WERI-Rb-1 (cell line): Measurements from ENCODE around the gene LINC01488.

Source experiments
- DNase-seq: peaks from one replicate; pipeline ENCODE4 v3.0.0-alpha.2; 2020
- H3K27ac ChIP-seq: fragments of 250-450 bp; sonication (Bioruptor Pico); 2 replicates; pipeline ENCODE4 v1.5.1; 2020; ENCODE audit warnings: mild to moderate bottlenecking, moderate library complexity
- H3K27me3 ChIP-seq: fragments of 250-450 bp; sonication (Bioruptor Pico); 2 replicates; pipeline ENCODE4 v1.5.1; 2021; ENCODE audit warnings: mild to moderate bottlenecking, low read depth, moderate library complexity; ENCODE audit not compliant: insufficient read depth, severe bottlenecking
- H3K36me3 ChIP-seq: fragments of 250-450 bp; sonication (Bioruptor Pico); 2 replicates; pipeline ENCODE4 v1.5.1; 2020; ENCODE audit warnings: mild to moderate bottlenecking, moderate library complexity
- H3K4me3 ChIP-seq: 2 replicates; pipeline ENCODE4 v1.5.1; 2011; ENCODE audit warnings: low read depth, mild to moderate bottlenecking, control low read depth, low read length
- H3K9me3 ChIP-seq: fragments of 250-450 bp; sonication (Bioruptor Pico); 2 replicates; pipeline ENCODE4 v1.5.1; 2021; ENCODE audit warnings: mild to moderate bottlenecking, moderate library complexity; ENCODE audit not compliant: severe bottlenecking
- CTCF ChIP-seq: IDR thresholded peaks from 2 replicates; pipeline ENCODE4 v1.5.1; 2011; ENCODE audit warnings: low read depth, mild to moderate bottlenecking, control low read depth, inconsistent platforms, low read length

The LINC01488 gene

GRCh38 chr11:69498614-69499175 is 17.2 kb downstream of the LINC01488 start:
- no peak overlapping the region for H3K4me3 ChIP-seq
- DNase-seq = no peak
- no peaks in the 10 kb centered on the region for H3K9me3 ChIP-seq
- H3K27ac ChIP-seq = no peak overlapping the region
- H3K36me3 ChIP-seq = no peaks in the 10 kb centered on the region
- H3K27me3 ChIP-seq = peaks cover 62% of the 10 kb centered on the region
- TF ChIP-seq CTCF = no peak

- Histone ChIP-seq H3K4me3 (no peak overlapping the region), H3K36me3 (no peaks in the 10 kb centered on the region), H3K27me3 (peaks cover 62% of the 10 kb centered on the region), H3K9me3 (no peaks in the 10 kb centered on the region), H3K27ac (no peak overlapping the region)
- no peak for DNase-seq
- no peak for TF ChIP-seq CTCF
Observed at GRCh38 chr11:69499186-69499917, 17.9 kb downstream of the LINC01488 start.

GRCh38 chr11:69499918-69500284 is 18.4 kb downstream of the LINC01488 start:
- Histone ChIP-seq H3K9me3 (no peaks in the 10 kb centered on the region), H3K36me3 (no peaks in the 10 kb centered on the region), H3K27ac (no peak overlapping the region), H3K4me3 (no peak overlapping the region), H3K27me3 (peaks cover 61% of the 10 kb centered on the region)
- DNase-seq = no peak
- no peak for TF ChIP-seq CTCF

GRCh38 chr11:69500285-69501120 is 19.0 kb downstream of the LINC01488 start:
- peaks cover 61% of the 10 kb centered on the region for H3K27me3 ChIP-seq
- no peaks in the 10 kb centered on the region for H3K36me3 ChIP-seq
- DNase-seq = no peak
- no peaks in the 10 kb centered on the region for H3K9me3 ChIP-seq
- H3K27ac ChIP-seq = no peak overlapping the region
- no peak overlapping the region for H3K4me3 ChIP-seq
- TF ChIP-seq CTCF = no peak

GRCh38 chr11:69501121-69501489 is 19.6 kb downstream of the LINC01488 start:
- TF ChIP-seq CTCF = no peak
- Histone ChIP-seq H3K27ac (no peak overlapping the region), H3K4me3 (no peak overlapping the region), H3K27me3 (peaks cover 59% of the 10 kb centered on the region), H3K9me3 (no peaks in the 10 kb centered on the region), H3K36me3 (no peaks in the 10 kb centered on the region)
- no peak for DNase-seq
